HG02763 (cell line): ENCODE results near the gene ERMARD.

Source experiments
- ATAC-seq: cut with Tn5 transposase; IDR thresholded peaks from one replicate; pipeline ENCODE4 v1.9.1; 2021; ENCODE audit warnings: mild to moderate bottlenecking, moderate library complexity; ENCODE audit not compliant: unreplicated experiment

ERMARD gene

GRCh38 chr6:169783401-169783800 lies 32.0 kb downstream of the ERMARD start:
- no peak for ATAC-seq

- ATAC-seq = no peak
These were observed 32.8 kb downstream of the ERMARD start for GRCh38 chr6:169783971-169784820.

DNA sequence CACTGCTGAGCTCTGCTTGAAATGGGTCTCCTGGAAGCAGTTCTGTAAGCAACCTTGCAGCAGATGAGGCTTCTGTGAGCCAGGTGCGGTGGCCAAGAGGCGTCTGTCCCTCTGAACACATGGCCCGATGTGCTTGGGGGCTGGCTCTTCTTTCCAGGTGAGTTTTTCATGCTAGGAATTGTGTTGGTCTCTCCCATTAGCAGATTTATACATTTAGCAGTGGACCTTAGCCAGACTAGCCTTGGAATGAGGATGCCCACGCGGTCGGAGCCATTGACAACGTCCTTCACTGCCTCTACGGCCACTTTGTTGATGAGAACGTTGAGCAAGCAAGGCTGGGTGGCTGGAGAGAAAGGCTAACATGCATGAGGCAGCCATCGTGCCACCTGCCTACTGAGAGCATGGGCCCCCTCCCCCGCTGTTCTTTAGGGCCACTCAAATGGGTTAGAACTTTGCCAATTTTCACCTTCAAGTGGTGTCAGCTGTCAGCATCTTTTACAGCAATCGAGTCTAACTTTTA lies 33.5 kb downstream of the ERMARD start:
- no peak for ATAC-seq

DNA sequence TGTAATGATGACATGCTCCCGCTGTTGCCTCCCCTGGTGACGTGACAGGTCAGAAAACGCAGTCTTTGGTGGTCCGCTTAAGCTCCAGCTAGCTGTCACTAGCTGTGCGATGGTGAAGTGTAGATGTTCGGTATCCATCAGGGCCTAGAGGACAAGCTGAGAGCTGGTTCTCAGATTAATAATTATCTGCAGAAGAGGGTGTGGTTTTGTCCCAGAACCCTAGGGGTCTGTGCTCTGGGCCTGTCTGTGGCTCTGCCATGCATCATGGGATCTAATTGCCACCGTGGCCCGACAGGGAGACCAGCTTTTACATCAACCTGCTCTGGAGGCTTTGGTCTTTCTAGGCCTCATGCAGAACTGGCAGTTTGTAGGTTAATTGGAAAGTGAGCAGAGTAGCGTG lies 34.1 kb downstream of the ERMARD start:
- ATAC-seq = no peak

DNA sequence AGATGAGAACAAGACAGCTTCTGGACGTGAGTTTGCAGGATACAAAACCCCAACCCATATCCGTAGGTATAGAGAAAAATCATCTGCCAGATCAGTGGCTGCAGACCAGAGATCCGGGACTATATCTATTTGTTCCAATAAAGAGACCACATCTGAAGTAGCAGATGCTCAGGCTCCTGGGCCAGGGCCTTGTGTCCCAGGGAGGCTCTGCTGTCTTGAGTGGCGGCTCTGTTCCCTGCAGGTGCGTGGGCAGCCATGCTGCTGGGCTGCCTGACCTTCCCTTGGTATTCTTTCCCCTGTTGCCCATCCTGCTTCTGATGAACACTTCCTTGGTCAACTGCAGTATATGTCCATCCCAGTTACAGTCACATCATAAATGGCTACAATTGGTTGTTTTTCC lies 34.9 kb downstream of the ERMARD start:
- ATAC-seq = no peak

DNA sequence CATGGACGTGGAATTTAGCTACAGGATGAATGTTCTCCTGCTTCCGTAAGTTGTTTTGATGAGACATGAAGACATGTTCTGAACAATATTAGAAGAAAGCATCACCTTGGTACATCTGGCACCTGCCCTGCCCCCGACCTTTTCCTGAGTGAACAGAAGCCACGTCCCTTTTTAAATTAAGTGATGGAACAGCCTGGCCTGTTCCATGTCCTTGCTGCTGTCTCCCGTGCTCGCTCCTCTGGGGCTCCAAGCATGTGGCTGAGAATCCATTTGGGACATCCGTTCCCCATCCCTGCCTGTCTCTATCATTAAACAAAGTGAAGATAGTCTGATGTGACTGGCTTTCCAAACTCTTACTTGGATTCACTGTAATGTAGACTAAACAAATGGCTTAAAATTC lies 36.4 kb downstream of the ERMARD start:
- no peak for ATAC-seq

- ATAC-seq = no peak
These were observed 37.4 kb downstream of the ERMARD start for GRCh38 chr6:169788809-169789145.

GRCh38 chr6:169789146-169789943 lies 37.9 kb downstream of the ERMARD start:
- ATAC-seq = no peak

DNA sequence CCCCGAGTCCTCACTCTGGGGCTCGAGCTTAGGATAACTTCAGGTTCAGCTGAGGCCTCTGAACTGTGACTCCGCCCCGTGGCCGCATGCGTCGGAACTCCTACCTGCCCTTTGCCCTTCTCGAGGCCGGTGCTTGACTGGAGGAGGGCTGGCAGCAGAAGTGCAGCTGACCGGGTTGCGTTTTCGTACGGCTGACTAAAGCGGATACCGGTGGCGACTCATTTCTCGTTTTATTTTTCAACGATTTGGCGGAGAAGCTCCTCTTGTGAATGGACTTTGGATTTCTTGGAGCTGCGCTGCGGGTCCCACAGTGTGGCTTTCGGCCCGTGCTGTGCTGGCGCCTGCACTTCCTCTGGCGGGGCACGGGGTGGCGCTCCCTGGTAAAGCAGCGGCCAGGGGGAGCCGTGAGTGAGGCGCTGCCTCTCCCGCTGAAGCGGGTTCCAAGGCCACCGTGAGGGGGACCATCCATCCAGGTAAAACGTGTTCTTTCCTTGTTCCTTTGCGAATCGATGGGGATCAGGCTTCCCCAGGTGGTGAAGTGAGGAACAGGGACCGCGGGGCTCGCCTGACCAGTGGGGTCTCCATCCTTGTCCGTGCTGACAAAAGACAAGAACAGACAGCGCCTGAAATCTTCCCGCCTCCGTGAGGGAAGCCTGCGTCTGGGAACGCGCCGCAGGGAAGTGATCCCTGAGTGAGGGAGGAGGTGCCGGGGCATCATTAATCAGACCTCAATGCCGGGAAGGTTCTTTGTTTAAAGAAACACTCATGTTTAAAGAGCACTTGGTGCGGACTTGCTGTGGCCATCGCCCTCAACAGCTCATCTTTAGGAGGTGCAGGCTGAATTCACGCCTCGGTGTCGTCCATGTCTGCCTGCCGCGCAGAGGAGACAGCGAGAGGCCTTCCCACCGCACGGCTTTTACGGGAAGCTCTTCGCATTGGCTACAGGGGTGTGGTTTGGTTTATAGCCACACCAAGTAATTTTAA lies 38.8 kb downstream of the ERMARD start:
- peak; percentile 93 for ATAC-seq

DNA sequence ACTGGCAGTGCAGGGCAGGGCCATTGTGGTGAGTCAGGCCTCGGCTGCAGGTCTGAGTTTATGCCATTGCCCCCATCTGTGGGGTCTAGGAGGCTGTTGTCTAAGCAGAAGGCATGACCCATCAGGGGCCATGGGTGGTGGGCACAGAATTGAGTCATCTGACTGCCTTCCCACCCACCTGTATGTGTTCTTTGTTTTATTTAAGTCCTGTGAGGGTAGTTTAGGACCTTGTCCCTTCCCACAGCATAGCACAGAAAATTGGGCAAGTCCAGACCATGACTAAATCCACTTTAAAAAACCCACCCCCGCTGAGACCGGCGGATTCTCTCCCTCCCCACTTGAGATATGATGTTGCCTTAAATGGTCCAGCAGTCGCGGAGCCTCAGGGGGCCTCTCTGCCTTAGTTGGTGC lies 40.3 kb downstream of the ERMARD start:
- ATAC-seq = no peak

GRCh38 chr6:169792306-169793015 lies 41.0 kb downstream of the ERMARD start:
- ATAC-seq = no peak

- ATAC-seq = no peak
These were observed 42.0 kb downstream of the ERMARD start for GRCh38 chr6:169793408-169793807.

GRCh38 chr6:169794317-169795055 lies 43.1 kb downstream of the ERMARD start:
- ATAC-seq = no peak

GRCh38 chr6:169795196-169795595 lies 43.8 kb downstream of the ERMARD start:
- ATAC-seq = no peak

DNA sequence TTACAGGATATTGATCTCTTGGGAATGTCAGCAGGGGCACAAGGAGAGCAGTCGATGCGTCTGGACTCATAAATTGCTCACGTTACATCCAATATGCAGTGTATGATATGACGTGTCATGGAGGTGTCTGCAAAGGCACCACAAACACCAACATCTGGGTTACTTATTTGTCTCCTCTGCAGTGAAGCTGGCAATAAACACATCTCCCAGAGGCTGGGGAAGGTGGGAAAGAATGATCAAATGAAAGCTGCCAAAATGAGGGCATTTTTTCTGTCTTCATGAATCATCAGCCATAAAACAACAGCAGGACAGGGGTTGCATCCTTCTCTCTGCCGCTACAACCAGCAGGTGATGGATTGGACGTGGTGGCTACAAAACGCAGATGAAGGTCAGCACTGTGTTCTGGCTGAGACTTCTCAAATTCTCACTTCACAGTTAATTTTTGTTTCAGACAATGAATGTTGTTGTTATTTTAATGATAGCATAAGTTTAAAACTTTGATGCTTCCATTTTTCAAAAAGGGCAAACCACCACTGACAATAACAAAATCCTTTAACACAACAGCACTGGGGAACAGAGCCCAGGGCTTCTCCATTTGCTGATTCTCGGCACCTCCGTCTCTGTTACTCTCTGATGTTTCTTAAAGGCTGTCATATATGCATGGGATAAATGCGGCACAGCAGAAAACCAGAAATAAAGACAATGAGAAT lies 47.5 kb downstream of the ERMARD start:
- no peak for ATAC-seq

- ATAC-seq = no peak
These were observed 48.1 kb downstream of the ERMARD start for GRCh38 chr6:169799474-169799926.

DNA sequence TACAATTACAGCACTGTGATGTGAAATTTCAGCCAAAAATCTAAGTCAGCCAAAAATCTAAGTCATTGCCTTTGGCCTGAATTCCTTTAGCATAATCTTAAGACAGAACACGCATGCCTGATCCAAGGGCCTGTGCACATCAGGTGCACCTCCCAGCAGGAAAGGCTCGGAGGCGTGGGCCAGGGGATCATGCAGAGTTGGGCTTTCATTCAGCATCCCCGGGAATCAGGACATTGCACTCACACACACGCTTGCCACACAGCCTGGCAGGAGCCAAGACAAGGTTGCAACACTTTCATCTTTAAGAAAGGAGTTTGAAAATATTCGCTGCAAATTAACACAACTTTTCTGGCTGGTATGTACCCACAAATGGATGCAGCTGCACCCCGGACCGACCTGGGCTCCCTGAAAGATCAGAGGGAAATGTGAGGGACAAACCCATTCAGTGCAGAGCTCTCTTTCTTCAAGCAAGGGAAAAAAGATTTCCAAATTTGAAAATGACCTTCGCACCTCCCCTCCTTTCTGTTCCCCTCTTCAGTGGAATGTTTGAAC lies 48.8 kb downstream of the ERMARD start:
- no peak for ATAC-seq

- ATAC-seq = no peak
These were observed 49.4 kb downstream of the ERMARD start for GRCh38 chr6:169800668-169801395.
